Hematopoietic multipotent progenitor cell treated with erythropoietin and hydrocortisone succinate and interleukin-3 and kit ligand, for 4 days (in vitro differentiated cells): ENCODE measurements around the gene TOX2.

Source experiments
- DNase-seq: peaks from one replicate; pipeline ENCODE4 v3.0.0-alpha.2; 2015

The TOX2 gene

DNA sequence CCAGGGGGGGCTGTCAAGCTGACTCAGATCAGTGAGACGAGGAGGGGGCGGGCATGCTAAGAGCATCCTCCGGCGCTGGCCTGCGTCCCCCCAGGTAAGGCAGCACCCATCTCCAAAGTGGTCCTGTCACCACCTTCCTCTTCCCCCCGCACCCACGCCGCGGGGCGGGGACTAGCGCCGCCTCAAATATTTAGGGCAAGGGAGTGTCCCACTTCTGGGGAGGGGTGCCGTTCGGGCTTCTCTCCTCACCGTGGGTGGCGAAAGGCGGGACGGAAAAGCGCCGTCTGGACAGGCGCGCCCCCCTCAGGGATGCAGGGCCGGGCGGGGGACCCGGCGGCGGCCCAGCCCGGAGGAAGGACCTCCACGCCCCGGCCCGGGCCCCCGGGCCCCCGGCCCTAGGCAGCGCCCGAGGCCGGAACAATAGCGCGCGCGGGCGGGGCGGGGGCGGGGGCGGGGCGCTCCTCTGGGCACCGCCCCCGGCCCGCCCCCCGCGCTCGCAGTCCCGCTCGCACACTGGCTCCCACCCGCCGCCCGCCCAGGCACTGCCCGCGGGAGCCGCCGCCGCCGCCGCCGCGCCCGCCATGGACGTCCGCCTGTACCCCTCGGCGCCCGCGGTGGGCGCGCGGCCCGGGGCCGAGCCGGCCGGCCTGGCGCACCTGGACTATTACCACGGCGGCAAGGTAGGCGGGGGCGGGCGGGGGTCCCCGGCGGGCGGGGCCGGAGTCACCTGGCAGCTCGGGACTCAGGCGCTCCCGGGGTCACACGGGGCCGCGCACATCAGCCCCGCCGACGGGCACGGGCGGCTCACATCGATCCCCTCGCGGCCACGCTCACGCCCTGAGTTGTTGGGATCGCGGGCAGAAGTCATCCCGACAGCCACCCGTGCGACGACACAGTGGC lies at the start of gene TOX2:
TSS of gene TOX2 (plus strand) at position 542 of the 900 bp plus-strand sequence. CDS start at position 582, 40 bp downstream.
- peak; percentile 43 for DNase-seq

GRCh38 chr20:43868091-43868490 lies 46.6 kb upstream of the TOX2 start:
- no peak for DNase-seq

GRCh38 chr20:43870484-43870883 lies 44.2 kb upstream of the TOX2 start:
- no peak for DNase-seq

DNA sequence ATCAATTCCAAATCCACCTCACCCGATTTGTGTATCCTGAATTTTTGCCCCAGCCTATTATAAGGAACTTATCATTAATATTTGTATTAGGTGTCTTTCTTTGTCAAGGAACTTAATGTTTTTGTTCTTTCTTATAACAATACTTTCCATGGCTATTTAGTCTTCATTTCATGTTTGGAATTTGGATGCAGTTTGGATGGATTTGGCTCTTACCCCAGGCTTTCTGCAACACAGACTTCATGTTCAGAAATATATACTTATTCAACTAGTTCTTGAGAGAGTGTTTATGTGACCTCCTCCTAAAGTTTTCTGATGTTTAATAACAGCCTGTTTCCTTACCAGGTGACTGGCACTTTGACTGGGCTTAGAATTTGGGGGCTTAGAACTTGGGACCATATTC lies 35.9 kb upstream of the TOX2 start:
- no peak for DNase-seq

DNA sequence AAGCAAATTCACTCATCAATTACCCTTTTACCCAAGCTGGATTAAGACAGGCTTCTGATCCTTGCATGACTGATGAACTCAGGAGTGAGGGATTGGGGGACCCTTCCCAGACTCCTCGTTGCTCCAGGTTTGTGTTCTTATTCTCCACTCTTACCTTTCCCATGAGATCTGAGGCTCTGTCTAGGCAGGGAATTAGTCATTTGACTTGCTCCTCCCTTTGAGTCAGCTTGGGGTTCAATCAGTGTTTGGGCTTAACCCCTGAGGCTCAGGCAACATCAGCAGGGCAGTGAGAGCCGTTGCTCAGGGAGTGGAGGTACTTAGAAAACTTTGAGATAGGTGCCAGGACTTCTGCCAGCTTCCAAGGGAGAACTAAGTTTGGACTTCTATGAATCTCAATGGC lies 20.7 kb upstream of the TOX2 start:
- DNase-seq, result no peak

- DNase-seq, result no peak
These were observed 20.2 kb upstream of the TOX2 start for GRCh38 chr20:43894491-43894890.

- no peak for DNase-seq
These were observed 19.4 kb upstream of the TOX2 start for GRCh38 chr20:43895235-43895634.

- DNase-seq, result no peak
These were observed 15.2 kb upstream of the TOX2 start for GRCh38 chr20:43899274-43900120.

GRCh38 chr20:43900121-43900466 lies 14.6 kb upstream of the TOX2 start:
- no peak for DNase-seq

DNA sequence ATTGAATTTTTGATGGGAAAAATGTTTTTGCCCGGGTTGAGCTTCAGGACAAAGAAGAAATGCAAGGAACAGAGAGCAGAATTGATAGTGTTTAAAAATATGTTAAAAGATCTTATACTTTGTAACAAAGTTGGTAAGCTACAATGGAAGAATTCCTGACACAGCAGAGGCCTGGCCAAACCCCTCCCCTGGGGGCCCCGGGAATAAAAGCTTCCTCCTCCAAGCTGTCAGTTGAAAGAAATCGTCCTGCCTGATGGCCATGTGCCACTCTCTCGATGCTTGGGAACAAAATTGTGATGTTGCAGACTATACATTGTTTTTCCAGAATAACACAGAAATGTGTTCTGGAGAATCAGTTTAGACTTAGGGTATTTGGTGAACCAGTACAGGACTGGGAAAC lies 14.2 kb upstream of the TOX2 start:
- DNase-seq, result no peak

GRCh38 chr20:43901296-43901695 lies 13.4 kb upstream of the TOX2 start:
- no peak for DNase-seq

DNA sequence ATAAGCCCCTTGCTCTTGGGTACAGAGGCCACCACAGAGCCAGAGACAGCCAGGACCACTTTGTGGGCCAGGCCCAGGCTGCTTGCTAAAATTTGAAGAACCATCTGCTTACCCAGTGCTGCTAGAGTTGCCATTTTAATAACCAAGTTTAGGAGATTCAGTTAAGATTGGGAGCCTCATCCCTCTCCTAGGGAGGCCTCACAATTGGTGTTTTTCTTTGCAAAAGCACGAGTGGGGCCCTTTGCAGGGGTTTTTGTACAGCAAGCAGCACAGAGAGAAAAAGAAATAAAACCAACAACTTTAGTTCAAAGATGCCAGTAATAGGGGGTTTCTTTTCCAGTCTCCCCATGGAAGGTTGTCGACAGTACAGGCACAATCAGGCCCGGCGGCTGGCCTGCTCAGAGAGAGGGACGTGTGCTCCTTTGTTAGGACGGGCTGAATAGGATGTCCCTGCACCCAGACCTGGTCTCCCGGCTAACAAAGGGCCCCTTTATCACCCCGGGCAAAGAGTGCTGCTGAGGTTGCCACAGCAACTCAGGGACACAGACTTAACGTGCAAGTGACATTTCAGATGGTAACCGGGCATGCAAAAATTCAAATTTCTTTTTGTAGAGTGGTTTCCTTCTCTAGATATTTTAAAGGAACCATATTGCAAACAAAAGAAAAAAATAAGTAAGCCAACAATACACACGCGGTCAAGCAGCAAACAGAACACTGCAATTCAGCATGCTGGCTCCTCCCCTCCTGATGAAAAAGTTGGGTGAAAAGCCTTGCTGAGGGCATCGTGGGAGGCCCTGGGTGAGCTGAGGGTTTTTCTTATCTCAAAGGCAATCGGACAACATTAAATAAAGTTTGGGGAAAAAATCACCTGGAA lies 10.5 kb upstream of the TOX2 start:
- DNase-seq, result no peak

DNA sequence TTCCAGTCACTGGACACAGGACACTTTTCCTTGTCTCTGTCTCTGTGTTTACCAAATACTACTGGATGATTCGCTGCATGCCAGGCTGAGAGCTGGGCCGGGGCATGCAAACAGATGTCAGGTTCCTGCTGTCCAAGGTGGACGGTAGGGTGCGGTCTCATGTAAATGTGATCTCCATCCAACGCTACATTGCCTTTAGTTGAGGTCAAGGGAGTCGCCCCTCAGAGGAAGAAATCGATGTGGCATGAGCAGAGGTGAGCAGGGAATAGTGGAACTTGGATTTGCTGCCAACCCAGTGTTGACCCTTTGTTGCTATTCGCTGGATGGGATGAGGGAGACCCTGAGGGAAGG lies 9.8 kb upstream of the TOX2 start:
- no peak for DNase-seq

DNA sequence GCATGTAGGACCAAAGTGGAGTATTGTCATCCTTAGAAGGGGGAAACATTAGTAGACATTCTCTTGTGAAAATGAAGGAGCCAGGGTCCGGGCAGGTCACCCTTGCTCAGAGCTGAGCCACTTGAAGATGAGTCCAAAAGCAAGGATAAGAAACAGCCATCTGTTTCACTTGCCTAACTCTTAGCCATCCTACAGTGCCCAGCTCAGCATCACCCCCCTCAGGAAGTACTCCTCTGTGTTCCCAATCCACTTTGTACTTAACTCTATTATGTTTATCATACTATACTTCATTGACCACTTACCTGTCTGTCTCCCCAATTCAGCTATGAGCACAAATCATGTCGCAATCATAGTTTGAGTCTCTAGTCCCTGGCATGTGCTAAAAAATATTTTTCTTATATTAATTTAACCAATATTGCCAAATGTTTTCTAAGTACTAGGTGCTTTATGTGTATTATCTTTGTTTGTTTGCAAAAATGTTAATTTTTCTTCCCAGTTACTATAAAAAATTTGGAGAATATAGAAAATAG lies 8.1 kb upstream of the TOX2 start:
- DNase-seq, result no peak

GRCh38 chr20:43909211-43909610 lies 5.4 kb upstream of the TOX2 start:
- DNase-seq, result no peak

GRCh38 chr20:43909720-43910119 lies 4.9 kb upstream of the TOX2 start:
- peak; percentile 14 for DNase-seq

DNA sequence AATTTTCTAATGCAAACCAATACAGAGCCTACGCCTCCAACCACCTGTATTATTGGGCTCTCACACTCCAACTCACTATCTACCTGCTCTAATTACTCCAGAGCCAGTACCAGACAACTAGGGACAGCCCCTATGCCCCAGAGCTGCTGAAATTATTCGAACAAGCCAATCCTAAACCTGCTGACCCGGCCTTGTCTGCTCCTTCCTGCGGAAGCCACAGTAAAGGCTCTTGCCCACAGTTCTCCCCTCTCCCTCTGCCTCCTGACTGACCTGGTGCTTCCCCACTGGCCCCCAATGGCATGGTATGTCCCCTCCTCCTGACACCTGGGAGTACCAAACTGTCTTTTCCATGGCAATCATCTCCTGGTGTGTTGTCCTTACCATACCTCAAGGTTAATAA lies 4.1 kb upstream of the TOX2 start:
- DNase-seq, result no peak

DNA sequence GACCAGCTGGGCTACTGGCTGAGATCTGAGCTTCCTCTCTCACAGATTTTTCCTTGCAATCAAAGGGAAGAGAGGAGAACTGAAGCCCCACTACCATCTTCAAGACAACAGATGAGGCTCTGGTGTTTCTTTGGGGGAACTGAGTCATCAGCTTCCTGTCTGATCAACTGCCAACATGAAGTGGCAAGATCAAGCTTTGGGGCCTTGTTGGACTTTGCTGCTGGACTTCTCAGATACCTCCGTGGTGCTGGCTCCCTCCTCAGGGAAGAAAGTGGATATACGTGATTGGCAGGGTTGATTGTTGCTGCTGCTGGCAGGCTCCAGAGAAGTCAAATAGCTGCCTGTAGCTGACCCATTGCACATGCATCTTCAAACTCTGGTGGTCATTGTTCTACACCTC lies 3.6 kb upstream of the TOX2 start:
- DNase-seq, result no peak

DNA sequence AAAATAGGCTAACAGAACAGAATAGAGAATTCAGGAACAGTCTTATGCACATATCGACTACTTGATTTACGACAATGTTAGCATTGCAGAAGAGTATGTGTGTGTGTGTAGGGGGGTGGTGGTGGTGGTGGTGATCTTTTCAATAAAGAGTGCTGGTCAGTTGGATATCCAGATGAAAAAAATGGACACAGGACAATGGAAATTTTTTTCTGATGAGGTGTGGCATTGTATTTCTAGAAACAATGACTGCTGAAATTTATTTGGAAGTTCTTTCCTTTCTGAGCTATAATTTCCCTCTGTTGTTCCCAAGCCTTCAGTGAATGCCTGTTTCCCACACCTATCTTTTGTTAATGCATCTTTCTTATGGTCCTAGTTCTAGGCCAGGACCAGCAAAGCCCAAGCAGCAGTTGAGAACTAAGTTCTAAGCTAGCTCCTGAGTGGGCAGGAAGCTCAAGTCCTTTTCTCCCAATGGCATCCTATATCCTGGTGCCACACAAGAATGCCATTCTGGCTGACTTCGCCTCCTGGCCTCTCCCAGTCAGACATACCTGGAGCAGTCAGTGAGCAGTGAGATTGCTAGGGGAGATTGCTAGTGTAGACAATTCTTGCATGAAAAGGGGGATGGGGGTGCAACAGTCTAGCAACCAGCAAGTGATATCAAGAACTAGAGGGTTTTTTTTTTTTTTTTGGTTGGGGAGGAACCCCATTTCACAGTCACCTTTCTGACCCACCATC lies 1.2 kb upstream of the TOX2 start:
- DNase-seq, result no peak

GRCh38 chr20:43915211-43916072 lies 790 bp downstream of the TOX2 start:
- DNase-seq, result no peak
